Mesenteric fat pad (tissue), 1 donor: Measurements from ENCODE around the gene UMAD1. TPM values are rescaled to one million over a fixed set of nuclear protein-coding genes. Genes with fewer than 3 reads are reported as not detected.

ENCODE experiments used
- DNase-seq: peaks from one replicate; pipeline ENCODE4 v3.0.0-alpha.2; 2020; ENCODE audit warnings: low spot score
- total RNA-seq: library from RNA; stranded (reverse); fragmentation: NEBNext Ultra II Directional; extraction: Animal tissue kit (Norgen Biotek cat#: 25700); gene quantifications from one replicate; pipeline ENCODE4 v1.2.1, GENCODE V29; 2021
- donor health status: DM: yes; HTN: yes; CAD: no.

Gene UMAD1
- total RNA-seq, 1 donor from 2014 or later: 9.9 TPM

GRCh38 chr7:7688956-7689355, 48.4 kb downstream of the UMAD1 start:
- no peak for DNase-seq

GRCh38 chr7:7693881-7694280, 53.3 kb downstream of the UMAD1 start:
- no peak for DNase-seq

- DNase-seq: no peak
Measured at GRCh38 chr7:7694542-7694941, 54.0 kb downstream of the UMAD1 start.

- DNase-seq: no peak
Measured at GRCh38 chr7:7695111-7695817, 54.7 kb downstream of the UMAD1 start.

- no peak for DNase-seq
Measured at GRCh38 chr7:7696458-7697119, 56.0 kb downstream of the UMAD1 start.

GRCh38 chr7:7698930-7699329, 58.4 kb downstream of the UMAD1 start:
- DNase-seq: no peak

GRCh38 chr7:7699380-7699779, 58.8 kb downstream of the UMAD1 start:
- DNase-seq: no peak

GRCh38 chr7:7699970-7700369, 59.4 kb downstream of the UMAD1 start:
- DNase-seq: no peak

- DNase-seq: no peak
Measured at GRCh38 chr7:7701527-7701926, 61.0 kb downstream of the UMAD1 start.

GRCh38 chr7:7702826-7703225, 62.3 kb downstream of the UMAD1 start:
- no peak for DNase-seq

GRCh38 chr7:7703427-7703826, 62.9 kb downstream of the UMAD1 start:
- DNase-seq: no peak

- no peak for DNase-seq
Measured at GRCh38 chr7:7704867-7705266, 64.3 kb downstream of the UMAD1 start.

GRCh38 chr7:7705318-7705717, 64.8 kb downstream of the UMAD1 start:
- no peak for DNase-seq

- no peak for DNase-seq
Measured at GRCh38 chr7:7706101-7706511, 65.6 kb downstream of the UMAD1 start.

- no peak for DNase-seq
Measured at GRCh38 chr7:7706556-7707172, 66.1 kb downstream of the UMAD1 start.

GRCh38 chr7:7707246-7707645, 66.7 kb downstream of the UMAD1 start:
- DNase-seq: no peak

GRCh38 chr7:7707806-7708205, 67.3 kb downstream of the UMAD1 start:
- no peak for DNase-seq

- DNase-seq: no peak
Measured at GRCh38 chr7:7709291-7709690, 68.7 kb downstream of the UMAD1 start.

- DNase-seq: no peak
Measured at GRCh38 chr7:7710469-7710868, 69.9 kb downstream of the UMAD1 start.

- DNase-seq: no peak
Measured at GRCh38 chr7:7713730-7714129, 73.2 kb downstream of the UMAD1 start.

- DNase-seq: no peak
Measured at GRCh38 chr7:7718492-7718891, 77.9 kb downstream of the UMAD1 start, which contains the start of gene RPA3. Gene RPA3 (minus strand): TSS chr7:7718607. CDS start chr7:7640418, 78,189 bp downstream.

- DNase-seq: no peak
Measured at GRCh38 chr7:7719236-7719635, 78.7 kb downstream of the UMAD1 start.

- no peak for DNase-seq
Measured at GRCh38 chr7:7720193-7720592, 79.6 kb downstream of the UMAD1 start.
